Hematopoietic multipotent progenitor cell treated with erythropoietin and hydrocortisone succinate and interleukin-3 and kit ligand, for 15 days (in vitro differentiated cells): ENCODE data around the gene GTF2H1.
"Not testable (repeated sequence)": the region's sequence is repeated elsewhere in the genome, so short reads cannot be mapped to it uniquely, and the experiment has no call there.

Experiments used
- DNase-seq: peaks from one replicate; pipeline ENCODE4 v3.0.0-alpha.2; 2015; ENCODE audit warnings: low spot score

GTF2H1 gene

GRCh38 chr11:18375941-18376340 lies 53.6 kb downstream of the GTF2H1 start:
- no peak for DNase-seq

- no peak for DNase-seq
These were observed 56.8 kb downstream of the GTF2H1 start for GRCh38 chr11:18379201-18379600.

- peak; percentile 15 for DNase-seq
These were observed 61.2 kb downstream of the GTF2H1 start for GRCh38 chr11:18383388-18384156.

- no peak for DNase-seq
These were observed 61.8 kb downstream of the GTF2H1 start for GRCh38 chr11:18384157-18384641.

GRCh38 chr11:18390088-18390487 lies 67.7 kb downstream of the GTF2H1 start:
- no peak for DNase-seq

GRCh38 chr11:18392434-18393321 lies 70.3 kb downstream of the GTF2H1 start:
- no peak for DNase-seq

- DNase-seq: no peak
These were observed 71.4 kb downstream of the GTF2H1 start for GRCh38 chr11:18393581-18394274.

GRCh38 chr11:18394275-18394927 lies 72.0 kb downstream of the GTF2H1 start, which contains the start of gene LDHA:
Gene LDHA, plus strand, starts transcription at chr11:18394563. Its CDS starts 2,280 bp downstream, at chr11:18396843.
- peak; percentile 82 for DNase-seq

- DNase-seq: peak; percentile 12
These were observed 72.8 kb downstream of the GTF2H1 start for GRCh38 chr11:18394928-18395734.

GRCh38 chr11:18395735-18396504 lies 73.6 kb downstream of the GTF2H1 start:
- DNase-seq: peak; percentile 100

- no peak for DNase-seq
These were observed 75.6 kb downstream of the GTF2H1 start for GRCh38 chr11:18397921-18398320.

GRCh38 chr11:18401077-18401476 lies 78.7 kb downstream of the GTF2H1 start:
- not testable (repeated sequence) for DNase-seq

- no peak for DNase-seq
These were observed 81.7 kb downstream of the GTF2H1 start for GRCh38 chr11:18404062-18404461.

- DNase-seq: not testable (repeated sequence)
These were observed 85.0 kb downstream of the GTF2H1 start for GRCh38 chr11:18407400-18407799.

- DNase-seq: no peak
These were observed 86.4 kb downstream of the GTF2H1 start for GRCh38 chr11:18408558-18409291.

GRCh38 chr11:18416459-18416858 lies 94.1 kb downstream of the GTF2H1 start:
- no peak for DNase-seq
